GM12801 (cell line): ENCODE measurements around the gene CMBL.

Experiments used
- TF ChIP-seq, protein P1 (sequence below): IDR thresholded peaks from one replicate; pipeline ENCODE4 v1.5.1; 2011; ENCODE audit warnings: control low read depth; ENCODE audit not compliant: insufficient read length; ENCODE audit errors: extremely low read depth

CMBL gene

GRCh38 chr5:10329820-10330481 is 22.2 kb upstream of the CMBL start:
- TF ChIP-seq, protein P1, sequence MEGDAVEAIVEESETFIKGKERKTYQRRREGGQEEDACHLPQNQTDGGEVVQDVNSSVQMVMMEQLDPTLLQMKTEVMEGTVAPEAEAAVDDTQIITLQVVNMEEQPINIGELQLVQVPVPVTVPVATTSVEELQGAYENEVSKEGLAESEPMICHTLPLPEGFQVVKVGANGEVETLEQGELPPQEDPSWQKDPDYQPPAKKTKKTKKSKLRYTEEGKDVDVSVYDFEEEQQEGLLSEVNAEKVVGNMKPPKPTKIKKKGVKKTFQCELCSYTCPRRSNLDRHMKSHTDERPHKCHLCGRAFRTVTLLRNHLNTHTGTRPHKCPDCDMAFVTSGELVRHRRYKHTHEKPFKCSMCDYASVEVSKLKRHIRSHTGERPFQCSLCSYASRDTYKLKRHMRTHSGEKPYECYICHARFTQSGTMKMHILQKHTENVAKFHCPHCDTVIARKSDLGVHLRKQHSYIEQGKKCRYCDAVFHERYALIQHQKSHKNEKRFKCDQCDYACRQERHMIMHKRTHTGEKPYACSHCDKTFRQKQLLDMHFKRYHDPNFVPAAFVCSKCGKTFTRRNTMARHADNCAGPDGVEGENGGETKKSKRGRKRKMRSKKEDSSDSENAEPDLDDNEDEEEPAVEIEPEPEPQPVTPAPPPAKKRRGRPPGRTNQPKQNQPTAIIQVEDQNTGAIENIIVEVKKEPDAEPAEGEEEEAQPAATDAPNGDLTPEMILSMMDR: no peak

DNA sequence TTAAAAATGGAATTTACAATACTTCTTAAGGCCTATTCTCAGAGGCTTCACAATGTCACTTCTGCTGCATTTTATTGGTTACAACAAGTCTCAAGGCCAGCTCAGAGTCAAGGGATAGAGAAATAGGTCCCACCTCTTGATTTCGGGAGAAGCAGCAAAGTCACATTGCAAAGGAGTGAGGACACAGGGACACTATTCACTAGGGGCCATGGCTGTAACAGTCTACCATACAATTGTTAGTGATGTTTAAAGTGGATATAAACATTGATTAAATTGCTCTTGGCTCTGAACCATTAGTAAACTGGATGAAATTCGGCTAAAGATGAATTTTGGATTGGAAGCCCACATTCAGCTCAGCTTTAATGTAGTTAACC is 21.7 kb upstream of the CMBL start:
- TF ChIP-seq, protein P1: no peak

- TF ChIP-seq, protein P1: no peak
These were observed 20.6 kb upstream of the CMBL start for GRCh38 chr5:10328323-10328722.

DNA sequence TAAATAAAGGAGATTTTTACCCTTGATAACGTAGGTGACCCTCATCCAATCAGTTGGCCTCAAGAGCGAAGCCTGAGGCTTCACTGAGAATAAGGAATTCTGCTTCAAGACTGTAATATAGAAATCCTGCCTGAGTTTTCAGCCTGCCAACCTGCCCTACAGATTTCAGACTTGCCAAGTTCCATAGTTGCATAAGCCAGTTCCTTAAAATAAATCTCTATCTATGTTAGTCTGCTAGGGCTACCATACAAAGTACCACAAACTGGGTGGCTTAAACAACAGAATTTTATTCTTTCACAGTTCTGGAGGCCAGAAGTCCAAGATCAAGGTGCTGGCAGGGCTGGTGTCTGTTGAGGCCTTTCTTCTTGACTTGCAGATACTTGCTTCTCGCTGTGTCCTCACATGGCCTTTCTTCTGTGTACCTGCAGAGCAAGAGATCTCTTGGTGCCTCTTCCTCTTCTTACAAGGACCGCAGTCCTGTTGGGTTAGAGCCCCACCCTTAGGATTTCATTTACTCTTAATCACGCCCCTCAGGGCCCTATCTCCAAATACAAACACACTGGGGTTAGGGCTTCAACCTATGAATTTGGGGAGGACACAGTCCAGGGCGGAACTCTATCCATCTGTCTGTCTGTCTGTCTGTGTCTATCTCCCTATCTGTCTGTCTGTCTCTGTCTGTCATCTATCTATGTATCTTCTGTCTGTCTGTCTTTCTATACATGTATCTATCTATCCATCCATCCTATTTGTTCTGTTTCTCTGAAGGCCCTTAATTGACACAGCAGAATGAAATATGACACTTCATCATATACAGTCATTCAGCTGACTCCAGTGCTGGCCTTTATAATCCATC is 17.0 kb upstream of the CMBL start:
- TF ChIP-seq, protein P1: no peak

DNA sequence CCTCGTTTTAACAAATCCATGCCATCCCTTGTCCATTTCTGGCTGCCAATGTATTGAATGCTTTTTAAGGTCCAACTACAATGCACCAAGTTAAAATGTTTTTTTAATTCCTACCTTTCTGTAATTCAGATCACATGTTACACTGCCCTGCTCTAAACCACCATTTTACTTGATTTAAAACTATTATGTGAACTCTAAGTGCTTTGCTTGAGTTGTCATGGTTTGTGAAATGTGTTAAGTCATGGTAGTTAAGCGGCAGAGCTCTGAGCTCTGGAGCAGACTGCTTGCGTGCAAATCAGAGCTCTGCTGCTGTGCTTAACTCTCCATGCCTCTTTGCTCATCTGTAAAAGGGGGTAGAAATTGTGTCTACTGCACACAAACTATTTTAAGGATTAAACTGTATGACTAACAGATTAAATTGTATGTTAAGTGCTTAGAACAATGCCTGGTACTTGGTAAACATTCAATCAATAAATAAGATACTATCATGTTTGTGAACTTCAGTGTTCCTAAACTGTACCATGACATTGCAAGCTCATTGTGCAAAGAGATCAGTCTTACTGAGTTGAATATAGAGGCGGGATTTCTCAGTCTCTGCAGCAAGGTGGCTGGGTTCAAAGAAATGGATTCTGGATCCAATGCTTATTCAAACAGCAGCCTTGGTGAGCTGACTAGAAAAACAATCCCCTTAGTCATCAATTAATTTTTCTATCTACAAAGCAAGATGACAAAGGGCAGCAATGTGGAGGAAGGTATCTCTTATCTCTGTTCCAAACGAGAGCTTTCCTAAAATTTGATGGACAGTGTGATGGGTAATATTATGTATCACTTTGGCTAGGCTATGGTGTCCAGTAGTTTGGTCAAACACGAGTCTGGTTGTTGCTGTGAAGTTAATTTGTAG is 16.1 kb upstream of the CMBL start:
- TF ChIP-seq, protein P1: no peak

- TF ChIP-seq, protein P1: no peak
These were observed 14.2 kb upstream of the CMBL start for GRCh38 chr5:10321882-10322281.

DNA sequence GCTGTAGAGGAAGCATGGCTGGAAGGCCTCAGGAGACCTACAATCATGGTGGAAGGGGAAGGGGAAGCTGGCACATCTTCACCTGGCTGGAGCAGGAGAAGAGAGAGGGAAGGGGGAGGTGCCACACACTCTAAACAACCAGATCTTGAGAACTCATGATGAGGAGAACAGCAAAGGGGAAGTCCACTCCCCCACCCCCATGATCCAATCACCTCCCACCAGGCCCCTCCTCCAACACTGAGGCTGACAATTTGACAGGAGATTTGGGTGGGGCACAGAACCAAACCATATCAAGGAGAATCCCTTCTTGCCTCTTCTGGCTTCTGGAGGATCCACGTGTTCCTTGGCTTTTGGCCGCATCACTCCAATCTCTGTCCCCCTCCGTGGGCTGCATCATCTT is 13.1 kb upstream of the CMBL start:
- TF ChIP-seq, protein P1: no peak
